ENCODE data around the gene DIDO1.

GRCh38 chr20:62966212-62967148 is 40.2 kb upstream of the DIDO1 start:
- TF ChIP-seq CTCF (conservative IDR thresholded peaks at IDR 0.05; ENCODE audit: low read depth, low read length), result no peak
- no peak for TF ChIP-seq MAFK (IDR thresholded peaks at IDR 0.05; ENCODE audit: low read depth, low read length)
- no peak for TF ChIP-seq MAZ (IDR thresholded peaks at IDR 0.05; ENCODE audit: borderline replicate concordance, low read depth, low read length)
- TF ChIP-seq POLR2A (IDR thresholded peaks at IDR 0.05; ENCODE audit: low read depth, low read length), result no peak
- TF ChIP-seq RAD21 (IDR thresholded peaks at IDR 0.05; ENCODE audit: low read length), result no peak
- TF ChIP-seq MXI1 (IDR thresholded peaks at IDR 0.05; ENCODE audit: borderline replicate concordance, low read depth, low read length), result no peak
- no peak for TF ChIP-seq USF2 (IDR thresholded peaks at IDR 0.05; ENCODE audit: low read depth, low read length)
- TF ChIP-seq RFX5 (IDR thresholded peaks at IDR 0.05; ENCODE audit: low read depth, low read length), result no peak
- TF ChIP-seq CEBPB (IDR thresholded peaks at IDR 0.05; ENCODE audit: low read depth, low read length), result no peak

Data from IMR-90 (cell line).